HFF-Myc (cell line): ENCODE measurements around the gene GJD4.

Source experiments
- DNase-seq: peaks from one replicate; pipeline ENCODE4 v3.0.0-alpha.2; 2011; ENCODE audit warnings: low read depth; ENCODE audit errors: extremely low read depth
- H3K4me3 ChIP-seq: replicated peaks from 2 replicates; pipeline ENCODE4 v1.5.1; 2011; ENCODE audit warnings: low read depth, mild to moderate bottlenecking, control low read depth, low read length
- TF ChIP-seq, protein P1 (sequence below): IDR thresholded peaks from 2 replicates; pipeline ENCODE4 v1.5.1; 2012; ENCODE audit warnings: mild to moderate bottlenecking, low read depth, low read length, control low read depth; ENCODE audit errors: missing control alignments

GJD4 gene

DNA sequence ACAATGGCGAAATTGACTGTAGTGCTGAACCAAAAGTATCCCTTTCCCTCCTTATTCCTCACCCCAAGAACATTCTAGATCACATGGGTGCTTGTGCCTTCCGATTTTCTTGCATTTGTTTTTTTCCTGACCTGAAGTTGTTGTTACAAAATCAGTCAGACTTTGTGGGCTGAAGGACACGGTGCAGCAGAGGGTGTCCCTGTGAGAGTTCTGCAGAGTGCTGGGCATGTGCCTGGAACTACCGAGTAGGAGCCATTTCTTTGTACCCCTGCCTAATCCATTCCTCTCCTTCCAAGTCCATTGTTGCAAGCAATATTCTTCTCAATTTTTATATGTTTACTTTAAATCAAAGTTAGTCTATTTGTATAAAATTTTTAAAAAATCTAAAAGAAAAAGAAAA is 35.3 kb upstream of the GJD4 start:
- no peak overlapping the region for H3K4me3 ChIP-seq
- TF ChIP-seq, protein P1, sequence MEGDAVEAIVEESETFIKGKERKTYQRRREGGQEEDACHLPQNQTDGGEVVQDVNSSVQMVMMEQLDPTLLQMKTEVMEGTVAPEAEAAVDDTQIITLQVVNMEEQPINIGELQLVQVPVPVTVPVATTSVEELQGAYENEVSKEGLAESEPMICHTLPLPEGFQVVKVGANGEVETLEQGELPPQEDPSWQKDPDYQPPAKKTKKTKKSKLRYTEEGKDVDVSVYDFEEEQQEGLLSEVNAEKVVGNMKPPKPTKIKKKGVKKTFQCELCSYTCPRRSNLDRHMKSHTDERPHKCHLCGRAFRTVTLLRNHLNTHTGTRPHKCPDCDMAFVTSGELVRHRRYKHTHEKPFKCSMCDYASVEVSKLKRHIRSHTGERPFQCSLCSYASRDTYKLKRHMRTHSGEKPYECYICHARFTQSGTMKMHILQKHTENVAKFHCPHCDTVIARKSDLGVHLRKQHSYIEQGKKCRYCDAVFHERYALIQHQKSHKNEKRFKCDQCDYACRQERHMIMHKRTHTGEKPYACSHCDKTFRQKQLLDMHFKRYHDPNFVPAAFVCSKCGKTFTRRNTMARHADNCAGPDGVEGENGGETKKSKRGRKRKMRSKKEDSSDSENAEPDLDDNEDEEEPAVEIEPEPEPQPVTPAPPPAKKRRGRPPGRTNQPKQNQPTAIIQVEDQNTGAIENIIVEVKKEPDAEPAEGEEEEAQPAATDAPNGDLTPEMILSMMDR: no peak
- no peak for DNase-seq

DNA sequence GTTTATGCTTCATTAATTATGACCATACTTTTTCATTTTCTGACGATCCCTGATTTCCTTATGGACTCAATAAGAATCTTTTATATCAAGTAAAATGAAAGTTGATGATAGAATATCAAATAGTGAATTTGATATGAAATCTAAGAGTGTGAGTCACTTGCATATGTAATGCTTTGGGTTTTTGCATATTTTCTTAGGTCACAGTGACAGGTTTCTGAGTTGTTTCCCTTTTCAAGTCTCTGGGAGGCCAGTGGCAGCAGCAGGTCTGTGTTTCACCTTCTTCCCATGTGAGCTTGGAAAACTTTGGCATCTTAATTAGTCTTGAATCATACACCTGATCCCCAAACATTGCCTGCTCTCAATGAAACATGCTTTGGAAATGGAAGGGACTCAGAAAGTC is 34.7 kb upstream of the GJD4 start:
- DNase-seq: no peak

DNA sequence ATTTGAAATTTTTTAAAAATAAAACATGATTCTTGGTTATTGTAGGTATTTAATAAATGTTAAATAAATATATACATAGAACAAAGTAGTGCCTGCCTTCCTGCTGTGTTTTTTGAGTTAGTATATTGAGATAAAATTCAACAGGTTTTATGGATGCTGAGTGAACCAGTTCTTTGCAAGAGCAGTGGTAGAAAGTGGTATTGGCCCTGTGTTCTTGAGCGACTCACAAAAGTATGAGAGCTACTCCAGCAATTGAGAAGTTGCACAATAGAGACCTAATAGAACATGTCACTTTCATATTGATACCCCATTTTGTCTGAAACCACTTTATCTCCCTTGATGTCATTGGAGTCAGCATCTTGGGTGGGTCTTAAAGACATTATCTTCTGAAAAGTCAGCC is 32.6 kb upstream of the GJD4 start:
- TF ChIP-seq, protein P1: no peak
- H3K4me3 ChIP-seq: no peak overlapping the region
- no peak for DNase-seq

More for the DNA sequence above, 34.7 kb upstream of the GJD4 start:
- TF ChIP-seq, protein P1: no peak
- H3K4me3 ChIP-seq: no peak overlapping the region

DNA sequence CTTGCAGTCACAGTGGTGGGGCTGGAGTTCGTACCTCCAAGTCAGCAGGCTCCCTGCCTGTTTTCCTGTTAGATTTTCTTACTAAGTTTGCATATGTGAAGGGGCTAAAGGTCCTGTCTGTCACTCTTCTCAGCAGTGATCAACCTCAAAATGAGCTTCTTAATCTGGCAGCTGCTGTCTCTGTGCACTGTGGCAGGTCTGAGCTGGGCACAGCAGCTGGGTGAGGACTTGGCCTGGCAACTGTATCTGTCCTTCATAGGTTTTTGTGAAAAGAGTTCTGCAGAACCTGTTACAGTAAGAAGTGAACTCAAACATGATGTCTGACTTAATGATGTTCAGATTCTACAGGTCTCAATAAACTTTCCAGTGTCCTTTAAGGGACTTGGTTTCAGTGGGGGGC is 31.3 kb upstream of the GJD4 start:
- no peak for DNase-seq
- no peak overlapping the region for H3K4me3 ChIP-seq
- TF ChIP-seq, protein P1: no peak

DNA sequence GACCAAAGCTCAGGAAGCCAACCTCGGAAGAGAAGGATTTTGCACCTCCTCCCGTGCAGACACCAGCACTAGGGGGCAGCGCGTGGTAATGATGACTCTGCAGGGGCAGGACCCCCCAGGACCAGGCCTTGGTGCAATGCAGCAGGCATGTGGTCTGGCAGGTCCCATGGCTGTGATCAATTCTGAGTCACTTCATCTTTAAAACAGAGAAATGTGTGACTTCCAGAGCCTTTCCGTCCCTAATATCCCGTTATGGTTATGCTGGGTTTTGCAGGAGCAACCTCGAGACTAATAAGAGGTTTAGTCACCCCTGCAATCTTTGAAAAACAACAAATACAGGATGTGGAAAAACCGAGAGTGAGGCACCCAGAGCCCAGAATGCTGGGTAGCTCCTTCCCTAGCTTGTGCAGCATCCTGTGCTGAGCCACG is 30.2 kb upstream of the GJD4 start:
- TF ChIP-seq, protein P1: peak; percentile 46
- peak; percentile 5 for DNase-seq
- no peak overlapping the region for H3K4me3 ChIP-seq

DNA sequence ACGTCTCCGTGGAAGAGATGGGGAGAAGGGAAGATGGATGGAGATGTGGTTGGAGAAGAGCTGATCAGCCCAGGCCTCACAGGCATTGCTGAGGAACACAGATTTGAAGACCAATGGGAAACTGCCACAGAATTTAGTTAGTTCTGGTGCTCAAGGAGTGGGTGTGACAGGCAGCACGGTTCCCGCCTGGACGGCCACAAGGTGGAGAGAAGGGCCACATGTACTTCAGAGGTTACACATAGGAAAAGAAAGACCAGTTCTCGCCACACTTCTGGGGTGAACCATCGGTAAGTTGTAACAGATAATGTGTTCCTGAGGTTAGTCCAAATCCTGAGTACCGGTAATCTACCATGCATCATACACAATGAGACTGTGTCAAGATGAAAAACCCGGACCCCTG is 29.5 kb upstream of the GJD4 start:
- TF ChIP-seq, protein P1: no peak
- no peak for DNase-seq
- no peak overlapping the region for H3K4me3 ChIP-seq

DNA sequence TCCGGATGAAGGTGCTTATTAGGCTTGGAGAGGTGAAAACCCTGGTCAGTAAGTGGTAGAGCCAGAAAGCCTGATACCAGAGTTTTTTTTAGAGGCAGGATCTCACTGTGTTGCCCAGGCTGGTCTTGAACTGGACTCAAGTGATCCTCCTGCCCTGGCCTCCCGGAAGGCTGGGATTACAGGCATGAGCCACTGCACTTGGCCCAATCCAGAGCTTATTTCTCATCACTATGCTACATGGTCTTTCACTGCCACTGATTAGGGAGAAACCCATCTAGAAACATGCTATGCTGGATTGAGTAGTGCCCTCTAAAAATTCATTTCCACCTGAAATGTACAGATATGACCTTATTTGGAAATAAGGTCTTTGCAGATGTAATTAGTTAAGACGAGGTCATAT is 28.4 kb upstream of the GJD4 start:
- H3K4me3 ChIP-seq: no peak overlapping the region
- no peak for DNase-seq
- TF ChIP-seq, protein P1: no peak
